GM19351 (cell line): ENCODE data around the gene SLC25A22.

Source experiments
- ATAC-seq: cut with Tn5 transposase; IDR thresholded peaks from one replicate; pipeline ENCODE4 v1.9.1; 2021; ENCODE audit warnings: mild to moderate bottlenecking, moderate library complexity; ENCODE audit not compliant: unreplicated experiment

SLC25A22 gene

GRCh38 chr11:798093-798713 lies at the start of gene SLC25A22:
TSS of gene SLC25A22 (minus strand) at chr11:798281. CDS start at chr11:795006, 3,275 bp downstream.
- ATAC-seq, result peak; percentile 55

GRCh38 chr11:847876-848275 lies 49.8 kb upstream of the SLC25A22 start:
- no peak for ATAC-seq

- ATAC-seq, result no peak
These were observed 48.5 kb upstream of the SLC25A22 start for GRCh38 chr11:846496-847098.

GRCh38 chr11:845872-846495 lies 47.9 kb upstream of the SLC25A22 start:
- ATAC-seq, result no peak

DNA sequence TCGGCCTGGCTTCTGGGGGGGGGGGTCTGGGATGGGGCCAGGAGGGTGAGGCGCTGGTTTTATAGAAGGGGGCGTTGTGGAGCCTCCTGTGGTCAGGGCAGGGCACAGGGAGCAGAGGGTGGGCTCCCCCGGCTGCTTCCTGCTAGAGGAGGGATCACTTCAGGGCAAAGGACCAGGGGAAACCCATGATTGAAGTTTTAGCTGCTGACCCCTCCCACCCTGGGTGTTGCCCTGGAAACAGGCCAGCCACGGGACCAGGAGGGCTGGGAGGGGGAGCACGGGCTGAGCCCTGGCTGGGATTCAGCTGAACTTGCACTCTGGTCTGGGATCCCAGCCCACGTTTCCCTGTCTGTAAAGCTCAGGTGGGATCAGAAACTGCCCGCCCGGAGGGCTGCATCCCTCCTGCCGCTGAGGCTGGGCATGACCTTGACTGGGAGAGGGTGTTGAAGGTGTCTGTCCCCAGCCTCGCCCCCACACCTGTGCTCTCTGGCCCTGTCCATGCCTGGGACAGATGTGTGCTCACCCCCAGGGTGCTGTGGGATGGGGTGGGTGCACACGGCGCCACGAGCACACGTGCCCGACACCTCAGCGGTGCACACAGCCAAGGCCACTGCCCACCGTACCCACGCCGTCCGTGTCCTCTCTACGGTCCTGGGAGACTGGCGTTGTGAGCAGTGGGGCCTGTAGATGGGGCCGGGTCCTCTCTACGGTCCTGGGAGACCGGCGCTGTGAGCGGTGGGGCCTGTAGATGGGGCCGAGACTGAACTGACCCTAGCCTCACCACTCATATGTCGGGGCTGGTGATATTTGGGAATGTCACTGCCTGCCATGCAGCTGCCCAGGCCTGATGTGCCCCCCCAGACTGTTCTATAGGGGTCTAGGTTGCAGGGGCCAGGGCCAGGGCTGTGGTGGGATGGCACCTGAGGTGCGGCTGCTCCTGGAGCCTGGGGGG lies 46.9 kb upstream of the SLC25A22 start:
- no peak for ATAC-seq

- ATAC-seq, result no peak
These were observed 46.0 kb upstream of the SLC25A22 start for GRCh38 chr11:843818-844692.

DNA sequence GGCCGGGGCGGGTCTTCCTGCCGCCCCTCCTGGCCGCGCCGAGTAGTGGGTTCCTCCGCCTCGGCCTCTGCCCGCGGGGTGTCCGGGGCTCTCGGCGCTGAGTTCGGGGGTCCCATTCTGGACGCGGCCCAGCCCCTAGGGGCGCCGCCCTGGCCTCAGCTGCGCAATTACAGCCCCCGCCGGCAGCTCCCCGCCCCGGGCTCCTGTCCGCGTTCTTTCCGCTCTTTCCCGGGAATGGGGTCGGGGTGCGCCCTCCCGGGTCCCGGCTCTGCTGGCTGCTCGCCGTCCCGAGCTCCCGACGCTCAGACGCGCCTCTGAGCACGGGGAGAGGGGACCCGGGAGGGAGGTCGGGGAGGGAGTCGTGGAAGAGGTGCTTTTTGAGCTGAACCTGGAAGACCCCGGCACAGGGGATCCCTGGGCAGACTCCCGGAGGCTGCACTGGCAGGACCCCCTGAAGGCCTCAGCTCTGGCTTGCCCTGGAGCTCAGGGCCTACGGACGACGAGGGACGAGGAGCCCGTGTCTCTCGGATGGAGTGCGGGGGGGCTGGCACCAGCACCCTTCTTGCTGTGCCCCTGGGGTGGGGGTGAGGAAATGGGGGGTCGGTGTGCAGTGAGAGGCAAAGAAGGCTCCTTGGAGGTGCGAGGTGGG lies 45.1 kb upstream of the SLC25A22 start:
- peak; percentile 8 for ATAC-seq

- peak; percentile 68 for ATAC-seq
These were observed 44.4 kb upstream of the SLC25A22 start, which contains the start of the genes POLR2L and TSPAN4 for GRCh38 chr11:842370-843002. TSS of gene POLR2L (minus strand) at chr11:842529. CDS start at chr11:842508, 21 bp downstream. TSS of gene TSPAN4 (plus strand) at chr11:842852. CDS start at chr11:850305, 7,453 bp downstream.

- ATAC-seq, result peak; percentile 36
These were observed 43.9 kb upstream of the SLC25A22 start for GRCh38 chr11:841981-842369.

DNA sequence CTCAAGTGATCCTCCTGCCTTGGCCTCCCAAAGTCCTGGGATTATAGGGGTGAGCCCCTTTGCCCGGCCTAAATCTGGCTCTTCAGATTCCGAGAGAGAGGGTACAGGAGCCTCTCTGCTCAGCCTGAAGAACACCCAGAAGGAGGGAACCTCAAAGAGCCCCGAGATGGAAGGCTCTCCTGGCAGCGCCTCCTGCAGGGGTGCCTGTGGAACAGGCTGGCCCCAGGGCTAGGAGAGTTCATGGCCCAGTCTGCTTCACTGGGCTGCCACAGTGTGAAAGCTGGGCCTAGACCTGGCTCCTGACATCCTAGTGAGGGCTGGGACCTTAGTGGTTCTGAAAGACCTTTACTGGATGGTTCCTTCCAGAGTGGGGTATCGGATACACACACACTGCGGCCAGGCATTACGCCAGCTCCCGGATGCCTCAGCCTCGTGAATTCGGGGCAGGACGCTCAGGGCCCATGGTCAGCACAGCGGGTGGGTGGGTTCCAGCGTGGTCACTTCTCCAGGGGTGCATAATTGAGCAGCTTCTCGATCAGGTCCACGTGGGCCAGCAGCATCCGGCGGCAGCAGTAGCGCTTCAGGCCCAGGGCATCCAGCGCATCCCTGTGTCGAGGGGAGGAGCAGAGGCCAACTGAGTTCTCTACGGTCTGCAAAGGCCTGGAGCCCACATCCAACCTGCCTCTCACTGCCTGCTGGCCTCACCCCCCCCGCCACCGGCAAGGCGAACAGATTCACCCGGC lies 42.0 kb upstream of the SLC25A22 start:
- ATAC-seq, result no peak

GRCh38 chr11:839280-839623 lies 41.2 kb upstream of the SLC25A22 start:
- no peak for ATAC-seq

DNA sequence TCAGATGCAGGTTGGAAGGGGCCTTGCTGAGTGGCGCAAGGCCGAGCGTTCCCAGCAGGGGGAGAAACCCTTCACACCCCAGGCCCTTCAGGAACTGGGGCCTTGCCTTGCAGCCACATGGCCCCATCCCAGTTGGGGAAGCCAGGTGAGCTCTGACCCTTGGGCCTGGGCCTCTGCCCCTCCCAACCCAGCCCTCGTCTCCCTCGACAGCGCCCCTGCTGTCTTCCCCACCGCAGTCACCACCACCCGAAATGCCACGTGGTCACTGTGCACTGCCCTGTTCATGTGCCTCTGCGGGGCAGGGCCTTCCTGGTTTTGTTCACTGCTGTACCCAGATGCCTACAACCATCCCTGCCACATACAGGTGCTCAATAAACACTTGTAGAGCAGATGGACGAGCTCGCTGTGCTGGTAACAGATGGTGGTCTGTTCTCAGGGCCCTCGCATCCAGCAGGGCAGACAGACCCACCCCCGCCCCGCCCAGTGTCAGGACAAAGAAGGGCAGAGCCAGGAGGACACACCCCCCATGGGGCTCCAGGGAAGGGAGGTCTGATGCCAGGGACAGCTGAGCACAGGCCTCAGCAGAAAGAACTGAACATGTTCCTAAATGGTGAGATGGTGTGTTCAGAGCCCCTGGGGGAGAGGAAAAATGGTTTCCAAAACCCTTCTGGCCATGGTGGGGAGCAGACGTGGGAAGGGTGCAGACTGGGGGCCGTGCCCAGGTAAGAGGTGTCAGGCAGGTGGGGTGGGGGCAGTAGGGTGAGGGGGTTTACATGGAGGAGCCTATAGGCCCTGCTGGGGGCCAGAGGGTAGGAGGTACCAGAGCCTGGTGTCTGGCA lies 40.6 kb upstream of the SLC25A22 start:
- ATAC-seq, result no peak

DNA sequence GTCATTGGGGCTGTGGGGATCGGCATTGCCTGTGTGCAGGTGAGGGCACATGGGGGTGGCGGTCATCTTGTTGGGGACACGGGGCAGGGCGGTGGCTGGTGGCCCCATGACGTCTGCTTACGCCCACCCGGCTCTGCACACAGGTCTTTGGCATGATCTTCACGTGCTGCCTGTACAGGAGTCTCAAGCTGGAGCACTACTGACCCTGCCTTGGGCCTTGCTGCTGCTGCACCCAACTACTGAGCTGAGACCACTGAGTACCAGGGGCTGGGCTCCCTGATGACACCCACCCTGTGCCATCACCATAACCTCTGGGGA lies 39.9 kb upstream of the SLC25A22 start:
- ATAC-seq, result no peak

GRCh38 chr11:837189-837989 lies 39.3 kb upstream of the SLC25A22 start:
- ATAC-seq, result no peak

DNA sequence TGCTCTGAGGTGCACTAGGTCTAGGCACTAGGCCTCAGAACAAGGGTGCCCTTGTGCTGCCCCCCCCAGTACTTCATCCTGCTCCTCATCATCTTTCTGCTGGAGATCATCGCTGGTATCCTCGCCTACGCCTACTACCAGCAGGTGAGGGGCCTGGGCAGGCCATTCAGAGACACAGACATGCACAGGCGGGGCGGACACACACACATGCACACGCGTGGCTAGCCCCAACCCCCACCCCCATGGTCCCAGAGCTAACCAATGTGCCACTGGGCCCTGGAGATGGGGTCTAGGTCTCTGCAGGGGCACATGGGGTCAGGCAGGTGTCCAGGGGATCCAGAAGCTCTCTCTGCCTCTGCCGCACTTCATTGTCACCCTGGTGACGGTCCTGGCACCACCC lies 38.6 kb upstream of the SLC25A22 start:
- ATAC-seq, result no peak

GRCh38 chr11:836274-836673 lies 38.2 kb upstream of the SLC25A22 start:
- no peak for ATAC-seq
